ENCODE measurements around the gene C10orf67.

The C10orf67 gene

DNA sequence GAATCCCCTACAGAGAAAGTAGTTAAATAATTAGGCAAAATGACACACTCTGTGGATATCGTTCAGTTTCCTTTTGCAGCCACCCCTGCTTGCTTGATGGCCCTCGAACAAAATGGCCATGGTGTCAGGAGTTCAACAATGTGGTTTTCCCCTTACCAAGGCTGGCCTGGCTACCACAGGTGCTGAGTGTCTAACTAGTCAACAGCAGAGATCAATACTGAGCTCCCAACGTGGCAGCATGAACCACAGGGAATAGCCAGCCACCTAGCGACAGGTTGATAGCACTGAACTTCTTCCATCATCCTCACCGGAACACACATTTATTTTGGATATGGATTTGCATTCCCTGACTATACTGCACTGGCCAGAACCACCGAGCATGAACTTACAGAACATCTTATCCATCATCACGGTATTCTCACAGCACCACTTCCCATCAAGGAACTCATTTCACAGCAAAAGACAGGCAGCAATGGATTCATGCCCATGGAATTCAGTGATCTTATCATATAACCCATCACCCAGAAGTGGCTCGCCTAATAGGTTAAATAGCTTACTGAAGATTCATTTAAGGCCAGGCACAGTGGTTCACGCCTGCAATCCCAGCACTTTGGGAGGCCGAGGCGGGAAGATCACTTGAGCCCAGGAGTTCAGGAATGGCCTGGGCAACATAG, 6.3 kb downstream of the C10orf67 start:
- Histone ChIP-seq H3K9me3 (replicated peaks in 1 of 11) (peaks cover 0 to 6% (median 2%) of the 10 kb centered on the region in 11 experiments; a peak in 7 of 22 replicates), H3K27me3 (no peaks in the 10 kb centered on the region), H3K4me2 (no peak overlapping the region), H3K36me3 (no peaks in the 10 kb centered on the region), H3K9ac (no peak overlapping the region), H3K27ac (no peak overlapping the region), H3K4me1 (peaks cover 0 to 32% (median 11%) of the 10 kb centered on the region in 10 experiments; a peak in 12 of 20 replicates), H4K20me1 (no peaks in the 10 kb centered on the region), H3K4me3 (no peak overlapping the region)
- no peak for TF ChIP-seq Cebpa-rat (IDR thresholded peaks at IDR 0.05)

DNA sequence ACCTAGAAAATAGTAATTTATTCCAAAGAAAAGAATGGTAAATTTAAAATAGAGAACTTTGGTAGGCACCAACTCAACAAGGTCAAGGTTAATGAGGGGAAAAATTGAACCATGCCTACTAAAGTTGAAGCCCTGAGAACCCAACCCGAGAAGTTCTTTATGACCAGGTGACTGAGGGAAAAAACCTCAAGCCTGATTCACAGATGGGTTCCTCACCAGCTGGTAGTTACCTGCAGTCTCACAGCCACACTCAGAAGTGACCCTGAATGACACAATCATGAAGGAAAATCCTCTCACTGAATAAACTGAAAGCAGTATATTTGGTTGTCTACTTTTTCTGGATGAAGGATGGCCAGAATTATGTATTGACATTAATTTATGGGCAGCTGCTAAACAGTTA, 7.0 kb downstream of the C10orf67 start:
- no peak overlapping the region for H3K4me2 ChIP-seq
- no peaks in the 10 kb centered on the region for H3K27me3 ChIP-seq
- 0 out of 22 replicates have a peak, but pooled peaks cover 0 to 1% (median 0%) of the 10 kb centered on the region in 11 experiments for H3K9me3 ChIP-seq (replicated peaks in 1 of 11)
- H3K27ac ChIP-seq = no peak overlapping the region
- H3K9ac ChIP-seq = no peak overlapping the region
- H3K4me3 ChIP-seq = no peak overlapping the region
- no peaks in the 10 kb centered on the region for H4K20me1 ChIP-seq
- peaks cover 0 to 38% (median 11%) of the 10 kb centered on the region in 10 experiments; a peak in 12 of 20 replicates for H3K4me1 ChIP-seq
- no peaks in the 10 kb centered on the region for H3K36me3 ChIP-seq
- no peak for TF ChIP-seq Cebpa-rat (IDR thresholded peaks at IDR 0.05)

DNA sequence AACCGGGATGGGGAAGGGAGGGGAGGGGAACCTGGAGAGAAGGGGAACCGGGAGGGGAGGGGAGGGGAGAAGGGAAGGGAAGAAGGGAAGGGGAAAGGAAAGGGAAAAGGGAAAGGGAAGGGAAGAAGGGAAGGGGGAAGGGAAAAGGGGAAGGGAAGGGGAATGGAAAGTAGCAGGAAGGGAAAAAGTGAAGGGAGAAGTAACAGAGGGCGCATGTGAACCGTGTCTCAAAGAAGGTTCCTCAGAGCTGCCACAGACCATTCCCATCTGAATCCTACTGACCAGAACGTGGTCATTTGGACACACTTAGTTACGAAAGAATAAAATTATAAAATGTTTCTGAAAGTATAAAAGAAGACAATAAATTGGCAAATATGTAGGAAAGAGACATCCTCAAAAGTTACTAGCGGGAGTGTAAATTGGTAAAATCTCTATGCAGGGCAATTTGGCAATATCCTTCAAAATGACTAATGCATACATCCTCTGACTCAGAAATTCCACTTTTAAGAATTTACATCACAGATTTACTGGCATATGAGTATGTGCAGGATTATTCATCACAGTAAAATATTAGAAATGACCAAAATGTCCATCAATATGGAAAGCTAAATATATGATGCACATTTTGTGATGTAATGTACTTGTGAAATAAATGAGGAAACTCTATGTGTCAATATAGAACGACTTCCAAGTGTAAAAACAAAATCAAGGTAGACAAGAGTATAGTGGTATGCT, 12.9 kb downstream of the C10orf67 start:
- H3K4me1 ChIP-seq = peaks cover 0 to 25% (median 0%) of the 10 kb centered on the region in 10 experiments; a peak in 7 of 20 replicates
- H3K4me2 ChIP-seq = peak overlapping the region in 4 of 11 experiments; percentile 26 to 56 (median 54); a peak in 7 of 22 replicates
- no peak overlapping the region for H3K4me3 ChIP-seq
- H3K9me3 ChIP-seq (replicated peaks in 1 of 11) = peaks cover 0 to 25% (median 9%) of the 10 kb centered on the region in 11 experiments; a peak in 13 of 22 replicates
- H3K27me3 ChIP-seq = no peaks in the 10 kb centered on the region
- no peak for TF ChIP-seq Cebpa-rat (IDR thresholded peaks at IDR 0.05)
- H3K9ac ChIP-seq = peak overlapping the region in 2 of 11 experiments; percentile 18 to 19; a peak in 2 of 22 replicates
- H3K27ac ChIP-seq = peak overlapping the region in 3 of 11 experiments; percentile 66 to 80 (median 77); a peak in 7 of 22 replicates
- H3K36me3 ChIP-seq = no peaks in the 10 kb centered on the region
- H4K20me1 ChIP-seq = no peaks in the 10 kb centered on the region

DNA sequence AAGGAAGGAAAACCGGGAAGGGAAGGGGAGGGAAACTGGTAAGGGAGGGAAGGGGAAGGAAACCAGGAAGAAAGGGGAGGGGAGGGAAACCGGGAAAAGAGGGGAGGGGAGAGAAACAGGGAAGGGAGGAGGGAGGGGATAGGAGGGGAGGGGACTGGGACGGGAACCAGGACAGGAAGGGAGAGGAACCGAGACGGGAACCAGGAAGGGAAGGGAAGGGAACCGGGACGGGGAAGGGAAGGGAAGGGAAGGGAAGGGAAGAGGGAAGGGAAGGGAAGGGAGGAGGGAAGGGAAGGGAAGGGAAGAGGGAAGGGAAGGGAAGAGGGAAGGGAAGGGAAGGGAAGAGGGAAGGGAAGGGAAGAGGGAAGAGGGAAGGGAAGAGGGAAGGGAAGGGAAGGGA, 13.6 kb downstream of the C10orf67 start:
- no peak overlapping the region for H3K9ac ChIP-seq
- H3K4me1 ChIP-seq = peaks cover 0 to 25% (median 0%) of the 10 kb centered on the region in 10 experiments; a peak in 7 of 20 replicates
- H3K27ac ChIP-seq = no peak overlapping the region
- TF ChIP-seq Cebpa-rat (IDR thresholded peaks at IDR 0.05) = no peak
- no peaks in the 10 kb centered on the region for H3K36me3 ChIP-seq
- peaks cover 0 to 25% (median 9%) of the 10 kb centered on the region in 11 experiments; a peak in 13 of 22 replicates for H3K9me3 ChIP-seq (replicated peaks in 1 of 11)
- no peaks in the 10 kb centered on the region for H3K27me3 ChIP-seq
- H3K4me3 ChIP-seq = no peak overlapping the region
- H3K4me2 ChIP-seq = no peak overlapping the region
- no peaks in the 10 kb centered on the region for H4K20me1 ChIP-seq

DNA sequence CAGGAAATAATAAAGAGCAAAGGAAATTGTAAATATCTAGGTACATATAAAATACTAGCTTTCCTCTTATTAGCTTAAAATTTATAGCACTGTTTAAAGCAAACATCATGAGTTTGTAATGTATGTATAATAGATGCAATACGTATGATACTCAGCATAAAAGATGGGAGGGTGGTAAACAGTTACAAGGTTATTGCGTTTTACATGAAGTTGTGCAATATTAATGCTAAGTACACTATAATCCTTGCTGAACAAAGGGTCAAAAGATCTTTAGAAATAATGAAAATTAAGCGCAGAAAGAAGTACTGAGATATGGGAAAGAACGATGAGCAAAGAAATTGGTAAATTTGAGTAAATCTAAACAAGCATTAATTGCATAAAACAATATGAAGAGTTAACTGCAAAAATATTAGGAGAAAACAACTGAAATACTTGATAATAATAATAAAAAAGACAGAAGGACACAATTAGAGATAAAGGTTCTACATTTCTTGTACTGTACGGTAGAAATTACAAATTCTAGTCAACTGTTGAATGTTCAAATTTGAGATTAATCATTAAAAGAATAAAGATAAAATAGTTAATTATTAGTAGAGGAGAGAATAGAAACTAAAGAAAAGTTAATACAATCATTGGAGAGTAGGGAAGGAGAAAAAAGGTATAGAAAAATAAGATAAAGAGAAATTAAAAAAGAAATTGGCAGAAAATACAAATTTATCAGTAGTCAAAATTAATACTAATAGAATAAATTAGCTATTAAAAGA, 17.9 kb downstream of the C10orf67 start:
- no peaks in the 10 kb centered on the region for H3K36me3 ChIP-seq
- H3K4me2 ChIP-seq = no peak overlapping the region
- no peak overlapping the region for H3K9ac ChIP-seq
- peaks cover 0 to 2% (median 0%) of the 10 kb centered on the region in 10 experiments; a peak in 4 of 20 replicates for H3K4me1 ChIP-seq
- no peak overlapping the region for H3K4me3 ChIP-seq
- peak in 1 of 11 experiments; percentile 21; a peak in 1 of 22 replicates for TF ChIP-seq Cebpa-rat (IDR thresholded peaks at IDR 0.05)
- H4K20me1 ChIP-seq = no peaks in the 10 kb centered on the region
- H3K9me3 ChIP-seq (replicated peaks in 1 of 11) = peaks cover 0 to 37% (median 9%) of the 10 kb centered on the region in 11 experiments; a peak in 13 of 22 replicates
- H3K27me3 ChIP-seq = no peaks in the 10 kb centered on the region
- no peak overlapping the region for H3K27ac ChIP-seq

DNA sequence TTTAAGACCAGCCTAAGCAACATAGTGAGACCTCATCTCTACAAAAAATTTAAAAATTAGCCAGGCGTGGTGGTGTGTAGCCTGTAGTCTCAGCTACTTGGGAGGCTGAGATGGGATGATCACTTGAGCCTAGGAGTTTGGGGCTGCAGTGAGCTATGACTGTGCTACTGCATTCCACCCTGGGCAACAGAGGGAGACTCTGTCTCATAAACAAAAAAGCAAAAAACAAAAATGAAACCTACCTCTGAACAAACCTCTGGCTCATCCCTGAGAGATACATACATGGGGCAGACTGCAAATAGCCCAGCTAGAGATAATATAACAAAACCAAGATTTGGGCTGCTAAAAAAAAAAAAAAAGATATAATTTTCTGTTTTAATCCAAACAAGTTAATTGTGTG, 19.5 kb downstream of the C10orf67 start:
- TF ChIP-seq Cebpa-rat (IDR thresholded peaks at IDR 0.05) = no peak
- Histone ChIP-seq H3K4me3 (no peak overlapping the region), H3K27ac (no peak overlapping the region), H3K27me3 (no peaks in the 10 kb centered on the region), H3K9me3 (replicated peaks in 1 of 11) (peaks cover 0 to 34% (median 4%) of the 10 kb centered on the region in 11 experiments; a peak in 12 of 22 replicates), H3K4me1 (peaks cover 0 to under 1% (median 0%) of the 10 kb centered on the region in 10 experiments; a peak in 1 of 20 replicates), H4K20me1 (no peaks in the 10 kb centered on the region), H3K9ac (no peak overlapping the region), H3K36me3 (no peaks in the 10 kb centered on the region), H3K4me2 (0 out of 22 replicates have a peak overlapping the region, but pooled peaks of 1 of the 11 experiments have one; percentile 23)

DNA sequence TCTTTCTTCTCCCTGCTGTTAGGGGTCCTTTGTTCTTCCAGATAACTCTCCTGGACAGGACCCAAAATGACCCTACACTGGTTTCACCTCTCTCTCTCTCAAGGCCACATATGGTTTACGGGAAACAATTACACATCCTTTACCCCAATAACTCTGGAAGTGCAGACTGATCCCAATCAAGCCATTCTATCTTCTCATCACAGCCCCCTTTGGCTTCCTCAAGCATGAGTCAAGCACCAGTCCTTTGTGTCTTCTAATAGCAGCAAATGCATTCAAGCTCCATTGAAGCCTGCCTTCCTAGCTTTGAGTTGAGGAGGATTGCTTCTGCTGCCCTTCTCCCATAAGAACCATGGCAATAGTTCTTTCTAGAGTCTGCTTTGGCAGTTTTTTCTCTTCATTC, 20.2 kb downstream of the C10orf67 start:
- peaks cover 0 to 8% (median 0%) of the 10 kb centered on the region in 10 experiments; a peak in 2 of 20 replicates for H3K4me1 ChIP-seq
- H3K9me3 ChIP-seq (replicated peaks in 1 of 11) = peaks cover 0 to 26% (median 2%) of the 10 kb centered on the region in 11 experiments; a peak in 7 of 22 replicates
- no peaks in the 10 kb centered on the region for H3K36me3 ChIP-seq
- TF ChIP-seq Cebpa-rat (IDR thresholded peaks at IDR 0.05) = no peak
- no peak overlapping the region for H3K27ac ChIP-seq
- no peaks in the 10 kb centered on the region for H3K27me3 ChIP-seq
- no peak overlapping the region for H3K9ac ChIP-seq
- H3K4me2 ChIP-seq = no peak overlapping the region
- H3K4me3 ChIP-seq = no peak overlapping the region
- H4K20me1 ChIP-seq = no peaks in the 10 kb centered on the region

DNA sequence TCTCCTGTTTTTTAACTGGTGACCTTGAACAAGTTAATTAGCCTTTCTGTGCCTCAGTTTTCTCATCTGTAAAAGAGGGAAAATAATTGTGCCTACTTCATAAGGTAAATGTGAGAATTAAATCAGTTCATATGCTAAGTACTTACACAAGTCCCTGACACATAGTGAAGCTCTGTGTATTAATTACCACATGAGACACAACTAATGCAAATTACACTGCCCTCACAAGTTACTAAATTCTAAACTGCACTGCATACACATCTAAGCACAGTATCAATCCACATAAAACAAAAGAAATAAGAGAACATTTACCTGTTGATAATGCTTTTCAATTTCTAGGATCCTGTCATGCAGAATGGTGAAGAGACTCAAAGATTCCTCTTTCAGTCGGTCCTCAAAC, 22.5 kb downstream of the C10orf67 start:
- Histone ChIP-seq H3K9ac (no peak overlapping the region), H4K20me1 (no peaks in the 10 kb centered on the region), H3K27ac (no peak overlapping the region), H3K4me3 (no peak overlapping the region), H3K36me3 (peaks cover 0 to 1% (median 0%) of the 10 kb centered on the region in 11 experiments; a peak in 2 of 22 replicates), H3K9me3 (replicated peaks in 1 of 11) (peaks cover 3 to 21% (median 5%) of the 10 kb centered on the region in 11 experiments), H3K27me3 (no peaks in the 10 kb centered on the region), H3K4me1 (peaks cover 0 to 19% (median 0%) of the 10 kb centered on the region in 10 experiments; a peak in 3 of 20 replicates), H3K4me2 (no peak overlapping the region)
- TF ChIP-seq Cebpa-rat (IDR thresholded peaks at IDR 0.05) = no peak
